Measurements from ENCODE around the gene ARRDC1. TPM values are rescaled to one million over a fixed set of nuclear protein-coding genes. Genes with fewer than 3 reads are reported as not detected.

The ARRDC1 gene
- total RNA-seq, 1 donor = 15.0 TPM

DNA sequence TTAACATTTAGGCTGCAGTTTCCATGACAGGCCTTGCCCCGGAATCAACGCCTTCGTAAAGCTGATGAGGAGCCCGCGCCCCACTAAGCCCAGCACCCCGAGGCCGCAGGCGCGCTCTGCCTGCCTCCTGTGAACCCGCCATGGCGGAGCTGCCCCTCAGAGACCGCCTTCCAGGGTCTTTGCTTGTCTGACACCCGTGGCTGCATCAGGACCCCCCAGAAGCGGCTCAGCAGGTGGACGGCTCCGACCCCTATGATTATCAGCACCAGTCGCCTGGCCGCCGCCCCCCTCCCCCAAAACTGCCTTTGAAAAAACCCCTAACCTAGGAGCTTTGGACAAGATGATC lies 26.3 kb upstream of the ARRDC1 start:
- TF ChIP-seq, protein P1, sequence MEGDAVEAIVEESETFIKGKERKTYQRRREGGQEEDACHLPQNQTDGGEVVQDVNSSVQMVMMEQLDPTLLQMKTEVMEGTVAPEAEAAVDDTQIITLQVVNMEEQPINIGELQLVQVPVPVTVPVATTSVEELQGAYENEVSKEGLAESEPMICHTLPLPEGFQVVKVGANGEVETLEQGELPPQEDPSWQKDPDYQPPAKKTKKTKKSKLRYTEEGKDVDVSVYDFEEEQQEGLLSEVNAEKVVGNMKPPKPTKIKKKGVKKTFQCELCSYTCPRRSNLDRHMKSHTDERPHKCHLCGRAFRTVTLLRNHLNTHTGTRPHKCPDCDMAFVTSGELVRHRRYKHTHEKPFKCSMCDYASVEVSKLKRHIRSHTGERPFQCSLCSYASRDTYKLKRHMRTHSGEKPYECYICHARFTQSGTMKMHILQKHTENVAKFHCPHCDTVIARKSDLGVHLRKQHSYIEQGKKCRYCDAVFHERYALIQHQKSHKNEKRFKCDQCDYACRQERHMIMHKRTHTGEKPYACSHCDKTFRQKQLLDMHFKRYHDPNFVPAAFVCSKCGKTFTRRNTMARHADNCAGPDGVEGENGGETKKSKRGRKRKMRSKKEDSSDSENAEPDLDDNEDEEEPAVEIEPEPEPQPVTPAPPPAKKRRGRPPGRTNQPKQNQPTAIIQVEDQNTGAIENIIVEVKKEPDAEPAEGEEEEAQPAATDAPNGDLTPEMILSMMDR (IDR thresholded peaks at IDR 0.05; ENCODE audit: insufficient read depth, low read length) = no peak
- no peak for DNase-seq (ENCODE audit: low read depth)
- peak overlapping the region; percentile 89 for H3K4me3 ChIP-seq (ENCODE audit: low read depth, low read length)

DNA sequence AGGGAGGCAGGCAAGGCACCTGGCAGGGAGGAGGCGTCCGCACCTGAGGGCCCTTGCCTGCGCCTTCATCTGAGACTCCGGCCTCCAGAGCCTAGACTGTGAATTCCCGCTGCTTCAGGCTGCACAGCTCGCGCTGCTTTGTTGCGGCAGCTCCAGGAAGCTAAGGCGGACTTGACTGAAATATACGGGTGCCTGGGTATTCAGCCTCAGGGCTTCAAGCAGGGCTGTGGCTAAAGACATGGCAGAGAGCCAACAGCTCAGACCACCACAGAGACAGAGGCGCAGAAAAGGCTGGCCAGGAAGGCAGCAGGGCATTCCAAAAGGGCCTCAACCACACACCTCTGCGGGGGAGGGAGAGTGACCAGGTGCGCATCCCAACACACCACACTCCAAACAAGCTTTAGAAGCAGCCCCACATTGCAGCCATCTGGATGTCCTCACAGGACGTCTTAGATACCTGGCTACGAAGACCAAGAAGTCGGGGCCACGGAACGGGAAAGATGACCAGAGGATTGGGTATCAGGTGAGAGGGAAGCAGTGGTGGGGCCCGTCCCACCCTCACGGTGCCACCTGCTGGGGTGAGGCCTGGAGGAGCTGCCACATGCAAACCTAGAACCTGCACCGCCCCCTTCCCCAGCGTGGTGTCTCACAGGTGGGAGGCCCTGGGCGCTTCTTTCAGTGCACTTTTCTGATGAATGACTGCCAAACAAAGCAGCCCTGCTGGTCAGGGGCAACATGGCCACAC lies 25.1 kb upstream of the ARRDC1 start:
- no peak overlapping the region for H3K4me3 ChIP-seq (ENCODE audit: low read depth, low read length)
- no peak for DNase-seq (ENCODE audit: low read depth)
- TF ChIP-seq, protein P1 (IDR thresholded peaks at IDR 0.05; ENCODE audit: insufficient read depth, low read length) = no peak

DNA sequence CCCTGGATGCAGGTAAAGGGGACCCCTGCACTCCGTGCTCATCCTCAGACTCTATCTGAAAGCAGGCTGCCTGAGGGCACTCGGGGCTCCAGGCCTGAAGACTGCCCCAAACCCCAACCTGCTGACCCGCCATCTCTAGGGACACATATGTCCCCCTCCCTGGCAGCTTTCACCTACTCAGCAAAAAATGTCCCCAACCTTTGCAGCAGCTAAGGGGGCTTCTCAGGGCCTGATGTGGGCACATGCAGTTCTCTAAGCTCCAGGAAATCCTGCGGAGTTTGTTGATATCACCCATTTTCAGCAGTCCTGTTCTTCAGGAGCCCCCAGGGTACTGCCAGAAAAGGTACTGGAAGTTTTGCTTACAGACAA lies 24.5 kb upstream of the ARRDC1 start:
- TF ChIP-seq, protein P1 (IDR thresholded peaks at IDR 0.05; ENCODE audit: insufficient read depth, low read length) = no peak
- no peak for DNase-seq (ENCODE audit: low read depth)
- no peak overlapping the region for H3K4me3 ChIP-seq (ENCODE audit: low read depth, low read length)

DNA sequence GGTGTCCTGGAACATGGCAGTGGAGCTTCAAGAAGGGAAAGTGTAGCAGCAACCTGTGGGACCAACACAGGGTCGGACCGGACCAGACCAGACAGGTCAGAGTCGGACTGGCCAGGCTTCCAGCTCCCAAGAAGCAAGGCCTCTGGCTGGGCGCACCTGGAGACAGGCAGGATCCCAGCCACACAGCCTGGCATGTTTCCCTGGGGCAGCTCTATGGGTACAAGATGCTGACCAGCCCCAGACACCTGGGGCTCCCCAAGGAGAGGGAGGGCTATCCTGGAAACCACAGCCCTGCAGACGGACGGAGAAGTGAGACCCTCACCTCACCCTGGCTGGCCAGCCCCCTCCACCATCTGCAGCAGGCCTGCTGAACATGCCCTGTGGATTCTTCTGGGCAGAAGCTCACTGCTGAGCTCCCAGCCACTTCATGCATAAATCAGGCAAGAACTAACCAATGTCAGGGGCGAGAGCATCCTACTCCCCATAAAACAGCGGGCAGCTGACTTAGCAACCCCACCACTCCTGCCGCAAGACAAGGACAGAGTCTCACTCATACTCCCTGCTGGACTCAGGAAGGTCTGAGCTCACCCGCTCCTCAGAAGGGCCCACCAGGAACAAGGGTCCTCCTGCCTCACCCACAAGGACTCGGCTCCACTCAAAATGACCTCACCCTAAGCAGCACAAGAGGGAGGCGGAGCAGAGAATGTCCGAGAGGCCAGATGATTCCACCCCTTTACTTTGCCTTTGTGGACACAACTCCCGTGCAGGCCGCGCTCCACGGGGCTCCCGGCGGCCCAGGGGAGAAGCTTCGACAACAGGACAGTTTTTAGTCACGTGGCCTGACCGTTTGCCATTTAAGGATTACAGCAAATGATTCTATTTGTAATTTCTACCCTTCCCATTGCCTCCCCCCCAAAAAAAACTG lies 23.9 kb upstream of the ARRDC1 start:
- DNase-seq (ENCODE audit: low read depth) = no peak
- TF ChIP-seq, protein P1 (IDR thresholded peaks at IDR 0.05; ENCODE audit: insufficient read depth, low read length) = no peak
- H3K4me3 ChIP-seq (ENCODE audit: low read depth, low read length) = no peak overlapping the region

DNA sequence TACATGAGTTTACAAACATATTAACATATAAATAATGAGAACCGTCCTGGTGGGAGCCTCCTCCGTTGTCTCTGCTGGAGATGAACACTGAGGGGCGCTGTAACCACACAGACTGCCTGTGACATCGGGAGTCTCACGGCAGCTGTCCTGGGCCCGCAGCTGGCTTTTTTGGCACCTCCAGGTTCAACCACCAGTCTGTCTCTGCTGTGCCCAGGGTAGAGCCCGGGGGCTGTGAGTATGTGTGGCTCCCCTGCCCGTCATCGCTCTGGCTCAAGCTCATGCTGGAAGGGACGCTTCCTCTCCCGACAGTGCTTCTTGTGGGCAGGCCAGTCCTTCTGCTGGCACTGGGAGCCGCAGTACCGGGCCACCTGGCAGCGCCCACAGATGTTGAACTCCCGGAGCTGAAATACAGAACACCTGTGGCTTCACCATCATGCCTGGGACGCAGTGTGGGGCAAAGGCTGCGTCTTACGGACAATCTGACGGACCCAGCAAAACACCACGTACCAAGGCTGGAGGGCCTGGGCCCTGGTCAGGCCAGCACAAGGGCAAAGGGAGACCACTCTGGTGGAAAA lies 23.1 kb upstream of the ARRDC1 start:
- DNase-seq (ENCODE audit: low read depth) = no peak
- TF ChIP-seq, protein P1 (IDR thresholded peaks at IDR 0.05; ENCODE audit: insufficient read depth, low read length) = peak; percentile 16
- no peak overlapping the region for H3K4me3 ChIP-seq (ENCODE audit: low read depth, low read length)

DNA sequence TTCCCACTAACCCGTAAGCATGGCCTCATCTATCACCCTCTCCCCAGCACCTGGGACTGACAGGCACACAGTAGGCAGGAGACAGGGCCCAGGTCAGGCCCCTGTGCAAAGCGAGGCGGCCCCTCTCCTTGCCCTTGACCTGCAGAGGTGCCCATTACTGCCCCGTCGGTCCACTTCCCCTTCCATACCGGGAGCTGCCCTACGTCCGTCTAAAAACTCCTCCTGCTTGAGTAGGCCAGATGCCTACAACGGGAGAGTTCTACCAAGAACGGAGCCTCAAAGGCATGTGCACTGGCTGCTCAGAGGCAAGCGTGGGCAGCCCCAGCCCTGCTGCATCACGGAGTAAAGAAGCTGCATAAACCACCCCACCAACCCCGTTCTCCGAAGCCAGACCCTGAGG lies 22.1 kb upstream of the ARRDC1 start:
- no peak for DNase-seq (ENCODE audit: low read depth)
- H3K4me3 ChIP-seq (ENCODE audit: low read depth, low read length) = no peak overlapping the region
- TF ChIP-seq, protein P1 (IDR thresholded peaks at IDR 0.05; ENCODE audit: insufficient read depth, low read length) = no peak

Data from fibroblast of the aortic adventitia (primary cell).